Activated CD8-positive, alpha-beta memory T cell treated with anti-CD3 and anti-CD28 coated beads for 36 hours (primary cell): ENCODE measurements around the gene AMBRA1. TPM values are rescaled to one million over a fixed set of nuclear protein-coding genes. Genes with fewer than 3 reads are reported as not detected.
"Not testable (repeated sequence)": the region's sequence is repeated elsewhere in the genome, so short reads cannot be mapped to it uniquely, and the experiment has no call there.

Source experiments
- CTCF ChIA-PET: fragments of 350-600 bp; sonication (Branson Sonifier 250); formaldehyde crosslinking; loops from one replicate; lab custom pipeline; 2021; ENCODE audit warnings: antibody characterized with exemption; lab: Charles Lee
- POLR2A ChIA-PET: fragments of 350-600 bp; sonication (Branson Sonifier 250); formaldehyde crosslinking; loops from one replicate; lab custom pipeline; 2021; ENCODE audit warnings: antibody characterized with exemption; lab: Charles Lee
- total RNA-seq, 2 experiments: library from RNA; stranded (reverse); gene quantifications; one replicate each; pipeline ENCODE4 v1.2.3, GENCODE V29; 2021

AMBRA1 gene
- total RNA-seq, 2 experiments from 2014 or later: 28.7 to 28.9 TPM

DNA sequence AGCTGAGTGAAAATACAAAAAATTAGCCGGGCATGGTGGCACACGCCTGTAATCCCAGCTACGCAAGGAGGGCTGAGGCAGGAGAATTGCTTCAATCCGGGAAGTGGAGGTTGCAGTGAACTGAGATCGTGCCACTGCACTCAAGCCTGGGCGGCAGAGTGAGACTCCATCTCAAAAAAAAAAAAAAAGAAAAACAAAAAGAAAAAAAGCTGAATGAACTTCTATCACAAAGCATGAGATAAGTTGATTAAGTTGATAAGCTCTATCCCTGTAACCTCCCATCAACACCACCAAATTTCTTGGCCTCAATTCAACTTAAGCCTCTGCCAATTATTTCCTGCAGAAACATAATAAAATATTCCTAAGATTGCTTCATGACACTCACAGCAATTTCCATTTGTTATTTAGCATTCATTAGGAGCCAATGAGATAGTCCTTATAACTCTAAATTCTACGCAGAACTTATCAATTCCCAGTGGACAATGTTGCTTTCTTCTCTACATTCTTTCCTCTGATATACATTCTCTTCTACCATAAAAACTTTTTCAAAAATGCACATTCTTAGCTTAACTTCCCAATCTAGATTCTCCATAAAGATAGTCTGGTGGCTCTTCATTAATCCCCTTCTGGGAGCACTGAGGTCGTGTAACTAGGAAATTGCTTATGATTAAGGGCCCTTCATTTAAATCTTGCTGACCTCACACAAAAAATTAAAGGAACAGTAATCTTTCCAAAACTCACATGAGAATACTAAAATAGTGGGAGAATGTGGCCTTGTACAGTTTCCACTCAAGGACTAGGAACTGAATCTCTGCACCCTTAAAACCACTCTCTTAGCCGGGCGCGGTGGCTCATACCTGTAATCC lies 2.9 kb downstream of the AMBRA1 start:
- POLR2A ChIA-PET: no interaction called here
- CTCF ChIA-PET: interaction anchor here (1.0 kb wide), 1 partner anchor 15 kb away, joined by 3 read pairs; no protein-coding TSS in a partner anchor

DNA sequence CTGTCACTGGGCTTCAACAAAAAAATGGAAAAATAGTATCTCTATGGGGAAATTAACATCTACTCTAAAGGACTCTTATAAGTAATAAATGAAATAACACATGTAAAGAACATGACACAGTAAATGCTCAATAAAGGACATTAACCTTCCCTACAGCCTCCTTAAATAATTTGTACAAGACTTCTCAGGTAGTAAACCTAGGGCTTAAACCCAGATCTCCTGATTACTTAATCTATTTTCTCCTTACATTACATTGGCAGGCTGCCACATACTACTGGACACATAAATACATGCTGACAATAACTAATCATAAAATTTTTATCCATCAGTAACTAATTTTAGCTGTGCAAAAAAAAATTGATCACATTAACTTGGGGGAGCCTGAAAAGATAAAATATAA lies 4.9 kb downstream of the AMBRA1 start:
- ChIA-PET CTCF (no interaction called here), POLR2A (no interaction called here)

DNA sequence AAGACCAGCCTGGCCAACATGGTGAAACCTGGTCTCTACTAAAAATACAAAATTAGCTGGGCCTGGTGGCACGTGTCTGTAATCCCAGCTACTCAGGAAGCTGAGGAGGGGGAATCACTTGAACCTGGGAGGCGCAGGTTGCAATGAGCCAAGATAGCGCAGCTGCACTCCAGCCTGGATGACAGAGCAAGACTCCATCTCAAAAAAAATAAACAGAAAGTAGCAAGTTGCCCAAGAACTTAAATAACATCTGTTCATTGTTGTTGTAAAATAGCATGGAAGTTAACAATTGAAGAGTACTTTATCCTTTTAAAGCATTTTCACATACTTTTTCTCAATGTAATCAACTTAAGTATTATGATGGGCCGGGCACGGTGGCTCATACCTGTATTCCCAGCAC lies 5.7 kb downstream of the AMBRA1 start:
- ChIA-PET POLR2A (interaction anchor here (0.7 kb wide), 1 partner anchor 649 kb away, joined by 3 read pairs; no protein-coding TSS in a partner anchor), CTCF (interaction anchor here (0.5 kb wide), 1 partner anchor 43 kb away, joined by 3 read pairs; no protein-coding TSS in a partner anchor)

DNA sequence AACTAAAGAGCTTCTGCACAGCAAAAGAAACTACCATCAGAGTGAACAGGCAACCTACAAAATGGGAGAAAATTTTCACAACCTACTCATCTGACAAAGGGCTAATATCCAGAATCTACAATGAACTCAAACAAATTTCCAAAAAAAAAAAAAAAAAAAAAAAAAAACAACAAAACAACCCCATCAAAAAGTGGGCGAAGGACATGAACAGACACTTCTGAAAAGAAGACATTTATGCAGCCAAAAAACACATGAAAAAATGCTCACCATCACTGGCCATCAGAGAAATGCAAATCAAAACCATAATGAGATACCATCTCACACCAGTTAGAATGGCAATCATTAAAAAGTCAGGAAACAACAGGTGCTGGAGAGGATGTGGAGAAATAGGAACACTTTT lies 10.3 kb downstream of the AMBRA1 start:
- CTCF ChIA-PET, POLR2A ChIA-PET: not testable (repeated sequence)

DNA sequence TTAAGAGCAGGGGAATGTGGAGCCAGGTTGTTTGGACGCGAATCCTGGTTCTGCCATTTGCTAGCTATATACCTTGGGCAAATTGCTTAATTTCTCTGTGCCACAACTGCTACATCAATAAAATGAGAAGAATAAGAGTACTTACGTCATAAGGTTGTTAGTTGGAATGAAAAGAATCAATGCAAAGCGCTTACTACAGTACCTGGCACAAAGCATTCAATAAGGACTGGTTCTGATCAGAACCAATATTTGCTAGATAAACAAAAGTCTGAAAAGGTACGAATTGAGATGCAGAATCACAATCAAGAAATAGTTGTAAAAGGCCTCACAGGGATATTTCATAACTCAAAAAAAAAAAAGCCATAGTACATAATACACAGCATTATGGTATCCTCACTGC lies 11.2 kb downstream of the AMBRA1 start:
- POLR2A ChIA-PET: no interaction called here
- CTCF ChIA-PET: interaction anchor here (1.6 kb wide), 1 partner anchor 12 kb away, joined by 3 read pairs; no protein-coding TSS in a partner anchor

DNA sequence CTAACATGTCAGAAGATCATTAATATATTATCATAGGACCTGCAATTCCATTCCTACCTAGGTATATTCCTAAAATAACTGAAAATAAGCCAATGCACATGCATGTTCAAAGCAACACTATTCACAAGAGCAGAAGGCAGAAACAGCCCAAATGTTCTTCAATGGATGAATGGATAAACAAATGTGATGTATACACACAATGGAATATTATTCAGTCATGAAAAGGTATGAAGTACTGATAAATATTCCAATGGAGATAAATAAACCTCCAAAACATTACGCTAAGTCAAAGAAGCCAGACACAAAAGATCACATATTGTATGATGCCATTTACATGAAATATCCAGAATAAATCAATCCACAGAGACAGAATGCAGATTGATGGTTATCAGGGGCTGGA lies 16.8 kb downstream of the AMBRA1 start:
- POLR2A ChIA-PET: no interaction called here
- CTCF ChIA-PET: no interaction called here

DNA sequence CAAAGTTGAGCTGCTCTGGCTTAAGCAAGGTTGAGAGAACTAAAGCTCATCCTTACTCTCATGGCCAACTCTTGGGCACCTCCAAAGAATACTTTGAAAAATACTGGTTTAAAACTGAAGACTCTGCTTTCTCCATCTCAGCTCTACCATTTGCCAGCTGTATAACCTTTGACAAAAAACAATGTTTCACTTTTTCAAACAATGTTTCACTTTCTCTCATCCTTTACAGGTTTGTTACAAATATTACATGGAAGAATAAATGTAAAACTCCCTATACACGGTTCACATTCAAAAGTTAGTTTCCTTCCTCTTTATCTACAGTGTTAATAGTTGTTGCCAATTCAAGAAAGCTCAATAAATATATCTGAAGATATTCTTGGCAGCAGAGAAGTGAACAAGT lies 19.2 kb downstream of the AMBRA1 start:
- ChIA-PET POLR2A (interaction anchor here (0.7 kb wide), 1 partner anchor 41 kb away, joined by 6 read pairs; no protein-coding TSS in a partner anchor), CTCF (interaction anchor here (0.8 to 1.9 kb wide), 2 partner anchors 18 to 25 kb away, joined by 3 to 5 read pairs; no protein-coding TSS in a partner anchor)

DNA sequence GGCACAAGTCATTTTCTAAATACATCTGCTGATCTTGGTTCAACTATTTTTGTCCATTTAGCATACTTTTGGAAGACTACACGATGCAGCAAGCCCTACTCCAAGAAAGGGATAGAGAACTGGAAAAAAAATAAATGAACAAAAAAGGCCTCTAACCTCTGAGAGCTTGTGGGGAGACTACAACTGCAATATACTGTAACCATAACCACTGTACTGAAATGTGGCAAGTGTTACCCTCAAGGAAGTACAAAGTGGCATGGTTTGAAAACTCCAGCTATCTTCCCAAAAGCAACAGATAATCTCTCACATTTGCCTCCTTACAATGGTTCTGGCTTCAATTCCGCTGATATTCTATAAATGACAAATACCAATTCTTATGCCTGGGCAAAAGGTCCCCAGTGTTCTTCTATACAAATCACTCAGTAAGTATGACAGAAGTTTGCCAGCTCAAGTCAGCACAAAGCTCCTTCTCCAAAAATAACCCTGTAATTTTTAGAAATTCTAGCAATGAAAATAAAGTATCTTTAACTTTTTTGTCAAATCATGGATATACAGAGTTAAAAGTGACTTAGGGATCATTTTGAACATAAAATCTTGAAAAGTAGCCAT lies 22.9 kb downstream of the AMBRA1 start:
- CTCF ChIA-PET: interaction anchor here (1.0 to 1.5 kb wide), 3 partner anchors 11 to 139 kb away, joined by 3 to 4 read pairs (median 3); no protein-coding TSS in a partner anchor
- POLR2A ChIA-PET: interaction anchor here (0.6 to 1.0 kb wide), 2 partner anchors 10 to 29 kb away, joined by 4 to 7 read pairs; no protein-coding TSS in a partner anchor

DNA sequence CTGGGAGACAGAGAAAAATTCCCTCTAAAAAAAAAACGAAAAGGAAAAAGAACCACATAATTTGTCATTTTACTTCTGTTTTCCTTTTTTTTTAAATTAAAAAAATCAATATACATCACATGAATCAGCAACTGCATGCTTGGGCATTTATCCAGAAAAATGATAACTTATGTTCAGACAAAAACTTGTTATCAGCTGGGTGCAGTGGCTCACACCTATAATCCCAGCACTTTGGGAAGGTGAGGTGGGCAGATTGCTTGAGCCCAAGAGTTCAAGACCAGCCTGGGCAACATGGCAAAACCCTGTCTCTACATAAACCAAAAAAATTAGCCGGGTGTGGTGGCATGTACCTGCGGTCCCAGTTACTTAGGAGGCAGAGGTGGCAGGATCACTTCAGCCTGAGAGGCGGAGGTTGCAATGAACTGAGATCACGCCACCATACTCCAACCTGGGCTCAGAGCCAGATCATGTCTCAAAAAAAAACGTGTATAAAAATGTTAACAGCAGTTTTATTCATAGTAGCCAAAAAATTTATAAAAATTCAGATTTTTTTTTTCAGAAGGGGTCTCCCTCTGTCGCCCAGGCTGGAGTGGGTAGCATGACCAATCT lies 28.5 kb downstream of the AMBRA1 start:
- POLR2A ChIA-PET: no interaction called here
- CTCF ChIA-PET: interaction anchor here (1.0 kb wide), 1 partner anchor 197 kb away, joined by 3 read pairs; no protein-coding TSS in a partner anchor

DNA sequence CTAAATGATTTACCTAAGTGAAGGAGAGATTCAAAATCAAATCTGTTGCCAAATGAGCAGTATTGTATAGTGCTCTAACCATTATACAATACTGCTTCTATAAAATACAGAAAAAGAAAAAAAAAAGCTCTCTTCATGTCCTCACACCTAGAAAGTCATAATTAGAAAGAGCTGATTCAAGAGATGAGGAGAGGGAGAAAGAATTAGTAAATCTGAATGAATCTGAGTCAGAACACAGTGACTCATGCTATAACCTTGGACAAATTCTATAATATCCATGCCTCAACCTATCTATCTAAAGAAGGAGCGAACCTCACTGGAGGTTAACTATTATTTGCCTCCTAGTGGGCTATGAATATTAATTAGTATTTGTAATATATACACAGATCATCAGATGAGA lies 29.4 kb downstream of the AMBRA1 start:
- POLR2A ChIA-PET: interaction anchor here (0.6 kb wide), 1 partner anchor 53 kb away, joined by 4 read pairs; the partner anchor contains the start of genes ATG13 and HARBI1

DNA sequence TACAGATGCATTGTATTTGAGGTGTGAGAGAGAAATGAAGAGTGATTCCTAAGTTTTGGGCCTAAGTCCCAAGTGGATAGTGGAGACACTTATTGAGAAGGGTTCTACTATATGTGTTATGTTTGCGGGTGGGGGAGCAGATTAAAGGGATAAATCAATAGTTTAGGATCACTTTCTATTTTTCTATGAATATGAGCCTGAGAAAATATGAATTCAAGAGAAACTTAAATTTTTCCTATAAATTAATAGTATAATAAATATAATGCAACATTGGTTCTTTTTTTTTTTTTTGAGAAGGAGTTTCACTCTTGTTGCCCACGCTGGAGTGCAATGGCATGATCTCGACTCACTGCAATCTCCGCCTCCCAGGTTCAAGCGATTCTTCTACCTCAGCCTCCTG lies 31.3 kb downstream of the AMBRA1 start:
- ChIA-PET CTCF (interaction anchor here (0.8 to 1.0 kb wide), 2 partner anchors 31 to 34 kb away, joined by 3 read pairs; partner anchors contain the start of gene AMBRA1), POLR2A (no interaction called here)

More for the DNA sequence above, 29.4 kb downstream of the AMBRA1 start:
- CTCF ChIA-PET: interaction anchor here (0.6 kb wide), 1 partner anchor 31 kb away, joined by 3 read pairs; no protein-coding TSS in a partner anchor

DNA sequence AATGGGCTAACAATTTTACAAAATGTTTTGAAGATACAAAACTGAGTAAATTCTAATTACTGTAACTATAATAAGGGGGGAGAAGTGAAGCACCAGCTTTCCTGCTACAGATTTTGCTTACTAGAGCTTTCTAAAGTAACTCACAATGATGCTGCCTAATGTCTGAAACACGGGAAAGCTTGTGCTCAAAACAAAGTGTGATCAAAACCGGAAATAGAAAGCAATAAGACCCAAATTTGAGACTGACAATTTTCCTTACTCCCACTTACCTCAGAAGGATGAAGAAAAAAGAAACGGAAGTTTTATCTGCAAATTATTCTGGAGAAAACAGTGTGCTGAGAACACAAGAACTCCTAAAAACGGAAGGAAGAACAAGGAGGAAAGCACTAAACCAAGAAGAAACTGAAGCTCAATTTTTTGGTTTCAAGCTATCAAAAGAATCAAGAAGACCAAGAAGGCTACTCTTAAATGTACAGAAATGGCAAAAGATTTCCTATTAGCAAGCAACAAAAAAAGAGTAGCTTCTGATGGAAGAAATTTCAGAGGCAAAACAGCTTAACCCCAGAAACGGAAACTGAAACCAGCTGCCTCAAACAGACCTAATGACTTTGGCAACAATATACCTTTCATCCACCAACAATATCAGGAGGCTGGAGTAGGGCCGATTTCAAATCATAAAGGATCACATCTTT lies 33.4 kb downstream of the AMBRA1 start:
- ChIA-PET CTCF (no interaction called here), POLR2A (interaction anchor here (1.4 kb wide), 1 partner anchor 11 kb away, joined by 4 read pairs; no protein-coding TSS in a partner anchor)

DNA sequence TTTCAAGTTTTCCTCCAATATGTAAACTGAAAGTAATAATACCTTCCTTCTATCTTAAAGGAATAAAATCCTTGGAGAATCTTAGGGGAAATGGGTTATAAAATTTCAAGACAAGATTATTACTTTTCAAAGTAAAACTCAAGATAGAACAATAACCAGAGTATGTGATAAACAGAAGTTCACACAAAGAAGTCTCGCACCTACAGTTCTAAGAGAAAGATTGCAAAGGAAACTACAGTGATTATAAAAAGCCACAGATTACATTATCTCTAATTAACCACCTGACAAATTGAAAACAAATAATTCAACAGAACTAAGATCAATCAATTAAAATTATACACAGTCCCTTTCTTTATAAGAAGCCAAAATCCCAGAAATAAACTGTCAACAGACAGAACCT lies 34.0 kb downstream of the AMBRA1 start:
- POLR2A ChIA-PET: no interaction called here
- CTCF ChIA-PET: no interaction called here

DNA sequence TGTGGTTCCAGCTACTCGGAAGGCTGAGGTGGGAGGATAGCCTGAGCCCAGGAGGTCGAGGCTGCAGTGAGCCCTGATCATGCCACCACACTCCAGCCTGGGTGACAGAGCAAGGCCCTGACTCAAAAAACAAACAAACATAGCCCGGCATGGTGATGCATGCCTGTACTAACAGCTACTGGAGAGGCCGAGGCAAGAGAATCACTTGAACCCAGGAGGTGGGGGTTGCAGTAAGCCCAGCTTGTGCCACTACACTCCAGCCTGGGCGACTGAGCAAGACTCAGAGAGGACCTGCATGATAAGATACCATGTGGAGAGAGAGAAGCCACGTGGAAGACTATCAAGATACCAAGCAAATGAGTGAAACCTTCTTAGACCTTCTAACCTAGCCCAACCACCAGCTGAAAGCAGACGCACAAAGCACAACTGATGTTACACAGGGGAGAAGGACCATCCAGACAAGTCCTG lies 36.1 kb downstream of the AMBRA1 start:
- ChIA-PET CTCF (interaction anchor here (0.6 kb wide), 1 partner anchor 13 kb away, joined by 5 read pairs; no protein-coding TSS in a partner anchor), POLR2A (no interaction called here)

DNA sequence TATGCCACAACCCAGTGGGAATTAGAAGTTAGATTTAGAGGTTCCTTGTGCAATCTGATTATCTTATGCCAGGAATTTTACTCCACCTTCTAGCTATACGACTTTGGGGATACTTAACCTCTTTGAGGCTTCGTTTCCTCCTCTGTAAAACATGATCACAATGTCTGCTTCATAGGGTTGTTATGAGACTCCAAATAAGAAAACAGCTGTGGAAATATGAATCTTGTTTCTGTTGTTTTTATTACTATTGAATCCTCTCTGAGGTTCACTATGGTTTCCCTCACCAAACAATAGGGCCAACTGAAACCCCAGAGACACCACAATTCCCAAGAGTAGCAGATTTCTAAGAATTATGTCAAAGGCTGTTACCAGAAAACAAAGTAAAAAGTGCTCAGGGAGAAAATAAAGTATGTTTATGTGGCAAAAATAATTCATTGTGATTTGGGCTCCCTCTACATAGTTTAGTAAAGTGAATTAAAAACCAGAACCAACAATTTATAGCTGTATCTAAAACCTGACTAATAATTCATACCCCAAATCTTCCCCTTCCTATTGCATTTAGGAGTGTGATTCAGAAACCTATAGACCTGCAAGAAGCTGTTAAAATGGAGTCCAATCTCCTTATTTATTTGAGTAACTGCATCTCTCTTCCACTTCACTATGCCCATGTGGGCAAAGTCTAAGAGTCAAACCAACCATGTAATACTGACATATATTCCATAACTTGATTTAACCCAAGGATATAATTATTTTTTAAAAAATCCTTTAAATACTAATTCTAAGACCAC lies 38.4 kb downstream of the AMBRA1 start:
- ChIA-PET POLR2A (interaction anchor here (0.6 kb wide), 1 partner anchor 40 kb away, joined by 3 read pairs; no protein-coding TSS in a partner anchor), CTCF (interaction anchor here (2.1 kb wide), 1 partner anchor 20 kb away, joined by 5 read pairs; no protein-coding TSS in a partner anchor)

DNA sequence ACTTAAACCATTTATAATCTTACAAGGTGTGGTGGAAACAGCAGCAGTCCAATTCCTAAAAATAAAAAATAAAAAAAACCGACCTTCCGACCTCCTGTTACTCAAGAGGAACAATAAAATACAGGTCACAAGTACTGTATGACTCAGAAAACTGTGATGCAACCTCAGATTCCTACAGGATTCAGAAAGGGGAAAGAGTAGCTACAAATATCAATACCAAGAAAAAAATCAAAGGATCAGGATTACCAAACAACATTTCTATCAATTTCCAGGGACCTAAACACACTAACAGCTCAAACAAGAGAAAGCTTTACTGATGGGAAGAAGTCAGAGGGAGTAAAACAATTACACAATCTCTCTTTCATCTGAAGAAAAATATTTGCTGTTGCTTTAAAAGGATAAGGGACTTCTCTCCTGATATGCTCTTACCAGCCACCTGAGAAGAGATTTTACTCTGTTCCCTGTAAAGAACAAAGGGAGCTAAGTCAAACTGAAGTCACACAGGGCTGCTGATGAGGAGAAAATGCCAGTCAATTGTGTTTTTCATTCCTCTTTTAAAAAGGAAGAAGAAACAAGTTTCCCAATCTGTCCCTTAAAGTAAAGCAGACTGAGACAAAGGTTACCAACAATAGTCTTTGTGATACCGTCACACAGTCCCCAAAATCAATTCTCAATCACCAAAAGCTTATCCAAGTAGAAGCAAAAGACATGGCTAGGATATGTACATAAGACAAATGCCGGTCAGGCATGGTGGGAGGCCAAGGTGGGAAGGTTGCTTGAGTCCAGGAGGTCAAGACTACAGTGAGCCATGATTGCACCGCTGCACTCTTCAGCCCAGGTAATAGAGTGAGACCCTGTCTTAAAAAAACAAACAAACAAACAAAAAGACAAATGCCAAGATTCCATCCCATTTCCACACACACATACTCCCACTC lies 39.3 kb downstream of the AMBRA1 start:
- POLR2A ChIA-PET: no interaction called here

DNA sequence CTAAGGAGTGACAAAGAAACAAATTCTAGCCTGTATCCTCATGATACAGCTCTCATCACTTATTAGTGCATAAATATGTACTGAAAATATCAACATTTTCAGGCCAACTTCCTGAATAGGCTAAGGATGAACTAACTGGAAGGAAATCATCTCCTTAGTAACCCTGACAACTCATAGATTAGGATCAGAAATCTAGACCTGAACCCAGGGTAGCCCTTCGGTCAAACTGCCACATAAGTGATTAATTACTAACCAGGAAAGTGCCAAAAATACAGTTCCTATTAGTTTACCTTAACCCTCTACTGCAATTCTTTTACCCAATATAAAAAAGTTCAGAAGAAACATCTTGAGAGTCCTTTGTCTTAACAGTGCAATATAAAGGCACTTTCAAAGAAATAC lies 40.0 kb downstream of the AMBRA1 start:
- ChIA-PET POLR2A (no interaction called here), CTCF (no interaction called here)

More for the DNA sequence above, 39.3 kb downstream of the AMBRA1 start:
- CTCF ChIA-PET: no interaction called here
